Esophagus squamous epithelium (tissue), 4 donors: ENCODE results near the gene MYLK2.

Source experiments
- POLR2A ChIP-seq, 4 donors: fragments of 450-650 bp; IDR thresholded peaks; one replicate each; pipeline ENCODE4 v1.6.1; 2017; ENCODE audit warnings: antibody characterized with exemption in 4 of 4, mild to moderate bottlenecking in 4 of 4, moderate library complexity in 3 of 4
- TF ChIP-seq, protein P1 (sequence below), 6 experiments: fragments of 450-650 bp in 4 of 6; fragments of 200-600 bp in 2 of 6; sonication (generic) in 2 of 6; IDR thresholded peaks; one replicate each; pipeline ENCODE4 v1.5.1; 2016 to 2019; ENCODE audit warnings: antibody characterized with exemption in 6 of 6, mild to moderate bottlenecking in 4 of 6, moderate library complexity in 4 of 6

DNA sequence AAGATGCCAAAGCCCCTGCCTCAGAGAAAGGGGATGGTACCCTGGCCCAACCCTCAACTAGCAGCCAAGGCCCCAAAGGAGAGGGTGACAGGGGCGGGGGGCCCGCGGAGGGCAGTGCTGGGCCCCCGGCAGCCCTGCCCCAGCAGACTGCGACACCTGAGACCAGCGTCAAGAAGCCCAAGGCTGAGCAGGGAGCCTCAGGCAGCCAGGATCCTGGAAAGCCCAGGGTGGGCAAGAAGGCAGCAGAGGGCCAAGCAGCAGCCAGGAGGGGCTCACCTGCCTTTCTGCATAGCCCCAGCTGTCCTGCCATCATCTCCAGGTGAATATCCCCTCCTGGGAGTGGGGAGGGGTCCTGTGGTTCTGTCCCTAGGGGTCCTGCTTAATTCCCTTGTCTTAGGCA lies 1.1 kb downstream of the MYLK2 start:
- TF ChIP-seq, protein P1, sequence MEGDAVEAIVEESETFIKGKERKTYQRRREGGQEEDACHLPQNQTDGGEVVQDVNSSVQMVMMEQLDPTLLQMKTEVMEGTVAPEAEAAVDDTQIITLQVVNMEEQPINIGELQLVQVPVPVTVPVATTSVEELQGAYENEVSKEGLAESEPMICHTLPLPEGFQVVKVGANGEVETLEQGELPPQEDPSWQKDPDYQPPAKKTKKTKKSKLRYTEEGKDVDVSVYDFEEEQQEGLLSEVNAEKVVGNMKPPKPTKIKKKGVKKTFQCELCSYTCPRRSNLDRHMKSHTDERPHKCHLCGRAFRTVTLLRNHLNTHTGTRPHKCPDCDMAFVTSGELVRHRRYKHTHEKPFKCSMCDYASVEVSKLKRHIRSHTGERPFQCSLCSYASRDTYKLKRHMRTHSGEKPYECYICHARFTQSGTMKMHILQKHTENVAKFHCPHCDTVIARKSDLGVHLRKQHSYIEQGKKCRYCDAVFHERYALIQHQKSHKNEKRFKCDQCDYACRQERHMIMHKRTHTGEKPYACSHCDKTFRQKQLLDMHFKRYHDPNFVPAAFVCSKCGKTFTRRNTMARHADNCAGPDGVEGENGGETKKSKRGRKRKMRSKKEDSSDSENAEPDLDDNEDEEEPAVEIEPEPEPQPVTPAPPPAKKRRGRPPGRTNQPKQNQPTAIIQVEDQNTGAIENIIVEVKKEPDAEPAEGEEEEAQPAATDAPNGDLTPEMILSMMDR (IDR thresholded peaks at IDR 0.05) = no peak
- TF ChIP-seq POLR2A (IDR thresholded peaks at IDR 0.05) = no peak
